ENCODE data around the gene PCDH9. TPM values are rescaled to one million over a fixed set of nuclear protein-coding genes. Genes with fewer than 3 reads are reported as not detected.
"Not testable (repeated sequence)": the region's sequence is repeated elsewhere in the genome, so short reads cannot be mapped to it uniquely, and the experiment has no call there.

Gene PCDH9
- total RNA-seq, 4 donors from 2014 or later, result 0.37 to 2.4 (median 1.5) TPM

DNA sequence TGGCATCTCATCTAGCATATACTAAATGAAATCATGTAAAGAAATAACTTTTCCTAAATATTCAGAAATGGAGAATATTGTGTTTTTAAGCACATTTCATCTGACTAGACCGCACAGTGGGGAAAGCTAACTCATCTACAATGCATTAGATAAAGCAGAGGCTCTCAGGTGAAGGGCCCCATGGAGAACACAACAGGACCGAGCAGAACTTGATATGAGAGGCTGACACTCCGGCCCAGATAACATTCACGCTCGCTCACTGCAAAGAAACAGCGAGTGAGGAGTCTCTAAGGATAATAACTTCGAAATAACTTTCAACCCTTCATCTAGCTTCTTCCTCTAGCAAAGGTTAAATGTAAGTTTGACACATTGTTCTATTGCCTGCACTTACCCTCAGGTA is 130.6 kb downstream of the PCDH9 start:
- no peak for DNase-seq
- H3K27ac ChIP-seq, result no peak overlapping the region
- H3K36me3 ChIP-seq, result no peaks in the 10 kb centered on the region
- in situ Hi-C loops (cut with MboI; ENCODE audit: low pct_ligation_motif_present in 1 of 4, low pct_unique_long_range_greater_than_20kb in 1 of 4, low sequenced_read_pairs in 3 of 4), result no loop called here
- TF ChIP-seq EP300 (IDR thresholded peaks at IDR 0.05; ENCODE audit: low read depth), result no peak
- no peak for TF ChIP-seq POLR2AphosphoS5 (IDR thresholded peaks at IDR 0.05)
- TF ChIP-seq POLR2A (IDR thresholded peaks at IDR 0.05), result no peak
- TF ChIP-seq, protein P1, sequence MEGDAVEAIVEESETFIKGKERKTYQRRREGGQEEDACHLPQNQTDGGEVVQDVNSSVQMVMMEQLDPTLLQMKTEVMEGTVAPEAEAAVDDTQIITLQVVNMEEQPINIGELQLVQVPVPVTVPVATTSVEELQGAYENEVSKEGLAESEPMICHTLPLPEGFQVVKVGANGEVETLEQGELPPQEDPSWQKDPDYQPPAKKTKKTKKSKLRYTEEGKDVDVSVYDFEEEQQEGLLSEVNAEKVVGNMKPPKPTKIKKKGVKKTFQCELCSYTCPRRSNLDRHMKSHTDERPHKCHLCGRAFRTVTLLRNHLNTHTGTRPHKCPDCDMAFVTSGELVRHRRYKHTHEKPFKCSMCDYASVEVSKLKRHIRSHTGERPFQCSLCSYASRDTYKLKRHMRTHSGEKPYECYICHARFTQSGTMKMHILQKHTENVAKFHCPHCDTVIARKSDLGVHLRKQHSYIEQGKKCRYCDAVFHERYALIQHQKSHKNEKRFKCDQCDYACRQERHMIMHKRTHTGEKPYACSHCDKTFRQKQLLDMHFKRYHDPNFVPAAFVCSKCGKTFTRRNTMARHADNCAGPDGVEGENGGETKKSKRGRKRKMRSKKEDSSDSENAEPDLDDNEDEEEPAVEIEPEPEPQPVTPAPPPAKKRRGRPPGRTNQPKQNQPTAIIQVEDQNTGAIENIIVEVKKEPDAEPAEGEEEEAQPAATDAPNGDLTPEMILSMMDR (IDR thresholded peaks at IDR 0.05), result no peak
- no peak overlapping the region for H3K4me3 ChIP-seq
- H3K9me3 ChIP-seq, result no peaks in the 10 kb centered on the region
- WGBS, 2 donors (ENCODE audit: low coverage in 1 of 2), result 67 to 89% methylated on average over 1 to 7 of the region's 7 CpGs
- no peaks in the 10 kb centered on the region for H3K4me1 ChIP-seq
- intact Hi-C loops (cut with DNase I; ENCODE audit: low total_unique reads), result no loop called here
- H3K27me3 ChIP-seq, result no peaks in the 10 kb centered on the region

DNA sequence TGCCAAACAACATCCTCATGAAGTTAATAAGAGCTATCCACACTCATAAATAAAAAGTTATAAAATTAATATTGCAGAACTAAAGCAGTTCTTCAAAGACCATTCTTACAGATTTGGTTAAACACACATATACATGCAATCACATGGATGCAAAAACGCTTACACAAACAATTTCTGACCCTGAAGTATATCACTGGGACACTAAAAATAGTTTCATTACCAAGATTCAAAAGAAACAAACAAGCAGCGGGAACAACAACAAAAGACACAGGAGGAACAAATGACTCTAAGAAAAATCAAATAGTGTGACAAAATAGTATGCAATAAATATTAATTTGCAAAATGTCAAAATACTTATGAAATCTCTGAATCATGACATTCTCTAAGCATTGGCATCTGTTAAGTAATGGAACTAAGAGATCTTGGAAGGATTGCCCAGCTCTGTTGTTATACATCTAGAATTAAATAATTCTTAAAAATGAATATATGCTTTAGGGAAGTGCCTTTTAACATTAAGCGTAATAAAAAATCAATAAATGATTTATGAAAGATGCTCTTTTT is 132.2 kb downstream of the PCDH9 start:
- no peak for DNase-seq
- no peaks in the 10 kb centered on the region for H3K36me3 ChIP-seq
- intact Hi-C loops (cut with DNase I; ENCODE audit: low total_unique reads), result no loop called here
- no peak overlapping the region for H3K27ac ChIP-seq
- no peaks in the 10 kb centered on the region for H3K4me1 ChIP-seq
- TF ChIP-seq, protein P1 (IDR thresholded peaks at IDR 0.05), result no peak
- TF ChIP-seq EP300 (IDR thresholded peaks at IDR 0.05; ENCODE audit: low read depth), result no peak
- TF ChIP-seq POLR2AphosphoS5 (IDR thresholded peaks at IDR 0.05), result no peak
- TF ChIP-seq POLR2A (IDR thresholded peaks at IDR 0.05), result no peak
- 78 to 79% methylated on average over 3 of the region's 3 CpGs for WGBS, 2 donors (ENCODE audit: low coverage in 1 of 2)
- no peaks in the 10 kb centered on the region for H3K9me3 ChIP-seq
- no peak overlapping the region for H3K4me3 ChIP-seq
- in situ Hi-C loops (cut with MboI; ENCODE audit: low pct_ligation_motif_present in 1 of 4, low pct_unique_long_range_greater_than_20kb in 1 of 4, low sequenced_read_pairs in 3 of 4), result no loop called here
- no peaks in the 10 kb centered on the region for H3K27me3 ChIP-seq

DNA sequence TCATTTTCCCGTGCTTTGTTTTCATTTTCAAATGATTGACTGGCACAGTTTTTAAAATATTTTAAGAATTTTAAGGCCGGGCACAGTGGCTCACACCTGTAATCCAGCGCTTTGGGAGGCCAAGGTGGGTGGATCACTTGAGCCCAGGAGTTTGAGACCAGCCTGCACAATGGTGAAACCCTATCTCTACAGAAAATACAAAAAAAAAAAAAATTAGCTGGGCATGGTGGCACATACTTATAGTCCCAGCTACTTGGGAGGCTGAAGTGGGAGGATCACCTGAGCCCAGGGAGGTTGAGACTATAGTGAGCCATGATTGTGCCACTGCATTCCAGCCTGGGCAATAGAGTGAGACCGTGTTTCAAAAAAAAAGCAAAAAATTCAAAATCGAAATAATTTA is 133.2 kb downstream of the PCDH9 start:
- H3K36me3 ChIP-seq; H3K27ac ChIP-seq; H3K9me3 ChIP-seq; H3K4me3 ChIP-seq; in situ Hi-C loops (cut with MboI; ENCODE audit: low pct_ligation_motif_present in 1 of 4, low pct_unique_long_range_greater_than_20kb in 1 of 4, low sequenced_read_pairs in 3 of 4); DNase-seq; H3K27me3 ChIP-seq; H3K4me1 ChIP-seq; intact Hi-C loops (cut with DNase I; ENCODE audit: low total_unique reads): not testable (repeated sequence)
- WGBS, 2 donors (ENCODE audit: low coverage in 1 of 2), result 82 to 83% methylated on average over 5 of the region's 5 CpGs

DNA sequence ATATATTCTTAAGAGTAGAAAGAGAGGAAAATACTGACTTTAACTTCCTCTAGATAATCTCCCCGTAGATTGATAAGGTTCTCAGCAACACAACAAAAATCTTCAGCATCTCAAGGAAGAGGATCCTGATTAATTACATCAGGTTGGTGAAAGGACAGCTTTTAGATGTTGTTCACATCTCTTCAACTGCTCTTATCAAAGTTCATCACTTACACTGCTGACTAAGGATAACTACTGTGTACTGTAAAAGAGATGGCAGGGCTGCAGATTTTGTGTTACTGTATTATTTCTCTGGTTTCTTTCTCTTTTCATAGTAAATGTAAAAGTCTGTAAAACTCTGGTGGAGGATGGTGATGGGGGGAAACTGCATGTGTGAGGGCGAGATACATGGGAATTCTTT is 133.7 kb downstream of the PCDH9 start:
- 81 to 88% methylated on average over 2 of the region's 2 CpGs for WGBS, 2 donors (ENCODE audit: low coverage in 1 of 2)
- in situ Hi-C loops (cut with MboI; ENCODE audit: low pct_ligation_motif_present in 1 of 4, low pct_unique_long_range_greater_than_20kb in 1 of 4, low sequenced_read_pairs in 3 of 4) (no loop called here), intact Hi-C loops (cut with DNase I; ENCODE audit: low total_unique reads) (no loop called here)
- no peak for DNase-seq
- Histone ChIP-seq H3K36me3 (no peaks in the 10 kb centered on the region), H3K27me3 (no peaks in the 10 kb centered on the region), H3K4me3 (no peak overlapping the region), H3K9me3 (no peaks in the 10 kb centered on the region), H3K4me1 (no peaks in the 10 kb centered on the region), H3K27ac (no peak overlapping the region)
- TF ChIP-seq, protein P1 (IDR thresholded peaks at IDR 0.05), result no peak
- no peak for TF ChIP-seq EP300 (IDR thresholded peaks at IDR 0.05; ENCODE audit: low read depth)
- no peak for TF ChIP-seq POLR2AphosphoS5 (IDR thresholded peaks at IDR 0.05)
- no peak for TF ChIP-seq POLR2A (IDR thresholded peaks at IDR 0.05)

DNA sequence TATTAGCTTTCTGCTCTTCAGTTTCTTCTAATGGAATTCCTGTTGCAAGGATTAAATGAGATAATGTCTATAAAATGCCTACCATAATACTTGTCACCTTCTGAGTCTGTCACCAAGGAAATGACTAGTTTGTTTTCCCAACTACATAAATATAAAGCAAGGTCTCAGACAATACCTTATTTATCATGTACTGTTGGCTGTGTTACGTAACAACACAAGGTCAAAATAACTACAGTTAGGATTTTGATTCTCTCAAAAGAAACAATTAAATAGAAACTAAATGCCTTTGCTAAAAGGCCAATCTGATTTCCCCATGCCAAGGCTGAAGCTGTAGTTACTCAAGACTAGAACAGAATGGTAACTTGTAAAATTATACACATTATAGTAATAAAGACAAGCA is 134.5 kb downstream of the PCDH9 start:
- H3K4me1 ChIP-seq, result no peaks in the 10 kb centered on the region
- no peak for DNase-seq
- no peak for TF ChIP-seq POLR2A (IDR thresholded peaks at IDR 0.05)
- TF ChIP-seq, protein P1 (IDR thresholded peaks at IDR 0.05), result no peak
- TF ChIP-seq POLR2AphosphoS5 (IDR thresholded peaks at IDR 0.05), result no peak
- no peak for TF ChIP-seq EP300 (IDR thresholded peaks at IDR 0.05; ENCODE audit: low read depth)
- no peaks in the 10 kb centered on the region for H3K36me3 ChIP-seq
- no peaks in the 10 kb centered on the region for H3K27me3 ChIP-seq
- in situ Hi-C loops (cut with MboI; ENCODE audit: low pct_ligation_motif_present in 1 of 4, low pct_unique_long_range_greater_than_20kb in 1 of 4, low sequenced_read_pairs in 3 of 4) (no loop called here), intact Hi-C loops (cut with DNase I; ENCODE audit: low total_unique reads) (no loop called here)
- no peak overlapping the region for H3K27ac ChIP-seq
- no peak overlapping the region for H3K4me3 ChIP-seq
- H3K9me3 ChIP-seq, result no peaks in the 10 kb centered on the region
- WGBS, 2 donors (ENCODE audit: low coverage in 1 of 2), result 66 to 90% methylated on average over 1 of the region's 1 CpG
